Loucy (cell line): ENCODE data around the gene ADGRF4.

Experiments
- CTCF ChIP-seq: fragments of 200-600 bp; sonication (generic); conservative IDR thresholded peaks from 2 replicates; pipeline ENCODE4 v1.5.1; 2014; ENCODE audit warnings: mild to moderate bottlenecking, antibody characterized with exemption, low read length
- EZH2phosphoT487 ChIP-seq: fragments of 200-600 bp; IDR thresholded peaks from 2 replicates; pipeline ENCODE4 v1.6.1; 2018; ENCODE audit warnings: antibody characterized with exemption, mild to moderate bottlenecking, moderate library complexity, borderline replicate concordance

GRCh38 chr6:47700596-47700995 is 2.2 kb downstream of the ADGRF4 start:
- TF ChIP-seq CTCF (no peak), EZH2phosphoT487 (no peak)
